SH-SY5Y (cell line): ENCODE measurements around the gene OR14A2.

Source experiments
- GATA2 ChIP-seq: IDR thresholded peaks from 2 replicates; pipeline ENCODE4 v1.6.1; 2011; ENCODE audit warnings: mild to moderate bottlenecking, low read depth, low read length
- GATA3 ChIP-seq: IDR thresholded peaks from 2 replicates; pipeline ENCODE4 v1.6.1; 2011; ENCODE audit warnings: low read depth, mild to moderate bottlenecking, low read length, moderate library complexity

The OR14A2 gene

GRCh38 chr1:247679639-247680038, 68.3 kb downstream of the OR14A2 start, which contains the start of gene OR13G1:
OR13G1 (minus strand) TSS chr1:247679739; CDS start chr1:247673041, 6,698 bp downstream.
- TF ChIP-seq GATA3 (no peak), GATA2 (no peak)
